ENCODE results near the gene CDKN1A. TPM values are rescaled to one million over a fixed set of nuclear protein-coding genes. Genes with fewer than 3 reads are reported as not detected.

The CDKN1A gene
- 10 to 100 TPM in 2 of 3 donors, 1 to 10 TPM in 1; 8.4 to 12.9 (median 10.2) TPM for polyA plus RNA-seq (ENCODE audit: insufficient read length in 3 of 3)
- long read RNA-seq, donor 1, partial matches to known transcripts = 0 of 3 reads
- long read RNA-seq, donor 1, other reads (novel, unspliced or antisense) = 0 of 3 reads
- long read RNA-seq, donor 2, partial matches to known transcripts = 0 of 4 reads
- long read RNA-seq, donor 2, other reads (novel, unspliced or antisense) = 0 of 4 reads
- long read RNA-seq, donor 3, partial matches to known transcripts = 21 of 24 reads
- long read RNA-seq, donor 3, other reads (novel, unspliced or antisense) = 0 of 24 reads
- long read RNA-seq, donor 4, transcript CDKN1A-201 (3 exons, 2,180 nt) = major isoform, 12 of 12 reads
- long read RNA-seq, donor 4, partial matches to known transcripts = 0 of 12 reads
- long read RNA-seq, donor 4, other reads (novel, unspliced or antisense) = 0 of 12 reads
- long read RNA-seq, donor 5 = 0 reads
- long read RNA-seq, donor 6, partial matches to known transcripts = 7 of 11 reads
- long read RNA-seq, donor 6, other reads (novel, unspliced or antisense) = 0 of 11 reads
- long read RNA-seq, donor 7, transcript CDKN1A-201 (3 exons, 2,180 nt) = major isoform, 9 of 9 reads
- long read RNA-seq, donor 7, partial matches to known transcripts = 0 of 9 reads
- long read RNA-seq, donor 7, other reads (novel, unspliced or antisense) = 0 of 9 reads
- long read RNA-seq, donor 8 = 0 reads
- long read RNA-seq, donor 9, transcript CDKN1A-201 (3 exons, 2,180 nt) = major isoform, 6 of 6 reads
- long read RNA-seq, donor 9, partial matches to known transcripts = 0 of 6 reads
- long read RNA-seq, donor 9, other reads (novel, unspliced or antisense) = 0 of 6 reads
- long read RNA-seq, donor 10, transcript CDKN1A-201 (3 exons, 2,180 nt) = major isoform, 7 of 7 reads
- long read RNA-seq, donor 10, partial matches to known transcripts = 0 of 7 reads
- long read RNA-seq, donor 10, other reads (novel, unspliced or antisense) = 0 of 7 reads
- long read RNA-seq, donor 11, transcript CDKN1A-201 (3 exons, 2,180 nt) = major isoform, 6 of 6 reads
- long read RNA-seq, donor 11, partial matches to known transcripts = 0 of 6 reads
- long read RNA-seq, donor 11, other reads (novel, unspliced or antisense) = 0 of 6 reads
- long read RNA-seq, donor 12, partial matches to known transcripts = 0 of 1 reads
- long read RNA-seq, donor 12, other reads (novel, unspliced or antisense) = 0 of 1 reads
- long read RNA-seq, donor 13 = 0 reads
- long read RNA-seq, donor 14, transcript CDKN1A-201 (3 exons, 2,180 nt) = major isoform, 5 of 5 reads
- long read RNA-seq, donor 14, partial matches to known transcripts = 0 of 5 reads
- long read RNA-seq, donor 14, other reads (novel, unspliced or antisense) = 0 of 5 reads
- long read RNA-seq, donor 15, transcript CDKN1A-201 (3 exons, 2,180 nt) = major isoform, 7 of 7 reads
- long read RNA-seq, donor 15, partial matches to known transcripts = 0 of 7 reads
- long read RNA-seq, donor 15, other reads (novel, unspliced or antisense) = 0 of 7 reads
- long read RNA-seq, donor 16, transcript CDKN1A-201 (3 exons, 2,180 nt) = major isoform, 18 of 18 reads
- long read RNA-seq, donor 16, partial matches to known transcripts = 0 of 18 reads
- long read RNA-seq, donor 16, other reads (novel, unspliced or antisense) = 0 of 18 reads

GRCh38 chr6:36678488-36679042, at the start of gene CDKN1A:
Gene CDKN1A, plus strand, starts transcription at chr6:36678714. Its CDS starts 5,388 bp downstream, at chr6:36684102.
- DNase-seq (ENCODE audit: extremely low read depth in 1 of 11, low read depth in 9 of 11, low spot score in 4 of 11) = peak; percentile 52 to 84 (median 74)

- DNase-seq (ENCODE audit: extremely low read depth in 1 of 11, low read depth in 9 of 11, low spot score in 4 of 11) = no peak
These were observed 48.7 kb upstream of the CDKN1A start for GRCh38 chr6:36629784-36630183.

GRCh38 chr6:36631326-36632011, 47.0 kb upstream of the CDKN1A start:
- DNase-seq (ENCODE audit: extremely low read depth in 1 of 11, low read depth in 9 of 11, low spot score in 4 of 11) = no peak

- DNase-seq (ENCODE audit: extremely low read depth in 1 of 11, low read depth in 9 of 11, low spot score in 4 of 11) = no peak
These were observed 45.1 kb upstream of the CDKN1A start for GRCh38 chr6:36633370-36633769.

- no peak for DNase-seq (ENCODE audit: extremely low read depth in 1 of 11, low read depth in 9 of 11, low spot score in 4 of 11)
These were observed 44.6 kb upstream of the CDKN1A start for GRCh38 chr6:36633915-36634314.

GRCh38 chr6:36634317-36635108, 44.0 kb upstream of the CDKN1A start:
- DNase-seq (ENCODE audit: extremely low read depth in 1 of 11, low read depth in 9 of 11, low spot score in 4 of 11) = no peak

- DNase-seq (ENCODE audit: extremely low read depth in 1 of 11, low read depth in 9 of 11, low spot score in 4 of 11) = no peak
These were observed 42.2 kb upstream of the CDKN1A start for GRCh38 chr6:36636283-36636682.

- no peak for DNase-seq (ENCODE audit: extremely low read depth in 1 of 11, low read depth in 9 of 11, low spot score in 4 of 11)
These were observed 41.7 kb upstream of the CDKN1A start for GRCh38 chr6:36636687-36637418.

GRCh38 chr6:36638579-36638978, 39.9 kb upstream of the CDKN1A start:
- no peak for DNase-seq (ENCODE audit: extremely low read depth in 1 of 11, low read depth in 9 of 11, low spot score in 4 of 11)

GRCh38 chr6:36639171-36639808, 39.2 kb upstream of the CDKN1A start:
- DNase-seq (ENCODE audit: extremely low read depth in 1 of 11, low read depth in 9 of 11, low spot score in 4 of 11) = no peak

- DNase-seq (ENCODE audit: extremely low read depth in 1 of 11, low read depth in 9 of 11, low spot score in 4 of 11) = no peak
These were observed 37.0 kb upstream of the CDKN1A start for GRCh38 chr6:36641543-36641942.

GRCh38 chr6:36642913-36643817, 35.3 kb upstream of the CDKN1A start:
- no peak for DNase-seq (ENCODE audit: extremely low read depth in 1 of 11, low read depth in 9 of 11, low spot score in 4 of 11)

- DNase-seq (ENCODE audit: extremely low read depth in 1 of 11, low read depth in 9 of 11, low spot score in 4 of 11) = no peak
These were observed 34.5 kb upstream of the CDKN1A start for GRCh38 chr6:36643977-36644376.

- DNase-seq (ENCODE audit: extremely low read depth in 1 of 11, low read depth in 9 of 11, low spot score in 4 of 11) = no peak
These were observed 29.4 kb upstream of the CDKN1A start for GRCh38 chr6:36649086-36649485.
